WERI-Rb-1 (cell line): ENCODE data around the gene ADGRV1.

Experiments used
- DNase-seq: peaks from one replicate; pipeline ENCODE4 v3.0.0-alpha.2; 2020
- H3K27ac ChIP-seq: fragments of 250-450 bp; sonication (Bioruptor Pico); 2 replicates; pipeline ENCODE4 v1.5.1; 2020; ENCODE audit warnings: mild to moderate bottlenecking, moderate library complexity
- H3K27me3 ChIP-seq: fragments of 250-450 bp; sonication (Bioruptor Pico); 2 replicates; pipeline ENCODE4 v1.5.1; 2021; ENCODE audit warnings: mild to moderate bottlenecking, low read depth, moderate library complexity; ENCODE audit not compliant: insufficient read depth, severe bottlenecking
- H3K36me3 ChIP-seq: fragments of 250-450 bp; sonication (Bioruptor Pico); 2 replicates; pipeline ENCODE4 v1.5.1; 2020; ENCODE audit warnings: mild to moderate bottlenecking, moderate library complexity
- H3K4me3 ChIP-seq: 2 replicates; pipeline ENCODE4 v1.5.1; 2011; ENCODE audit warnings: low read depth, mild to moderate bottlenecking, control low read depth, low read length
- H3K9me3 ChIP-seq: fragments of 250-450 bp; sonication (Bioruptor Pico); 2 replicates; pipeline ENCODE4 v1.5.1; 2021; ENCODE audit warnings: mild to moderate bottlenecking, moderate library complexity; ENCODE audit not compliant: severe bottlenecking
- CTCF ChIP-seq: IDR thresholded peaks from 2 replicates; pipeline ENCODE4 v1.5.1; 2011; ENCODE audit warnings: low read depth, mild to moderate bottlenecking, control low read depth, inconsistent platforms, low read length

The ADGRV1 gene

GRCh38 chr5:90947667-90948066 is 389.1 kb downstream of the ADGRV1 start:
- TF ChIP-seq CTCF, result no peak
- no peak for DNase-seq
- Histone ChIP-seq H3K9me3 (no peaks in the 10 kb centered on the region), H3K36me3 (0 out of 2 replicates have a peak, but pooled peaks cover 2% of the 10 kb centered on the region), H3K4me3 (no peak overlapping the region), H3K27me3 (no peaks in the 10 kb centered on the region), H3K27ac (no peak overlapping the region)

GRCh38 chr5:90948969-90949368 is 390.4 kb downstream of the ADGRV1 start:
- no peaks in the 10 kb centered on the region for H3K27me3 ChIP-seq
- H3K9me3 ChIP-seq, result no peaks in the 10 kb centered on the region
- no peak for TF ChIP-seq CTCF
- H3K36me3 ChIP-seq, result no peaks in the 10 kb centered on the region
- no peak overlapping the region for H3K4me3 ChIP-seq
- H3K27ac ChIP-seq, result no peak overlapping the region
- DNase-seq, result no peak

- H3K36me3 ChIP-seq, result no peaks in the 10 kb centered on the region
- TF ChIP-seq CTCF, result no peak
- H3K4me3 ChIP-seq, result no peak overlapping the region
- H3K9me3 ChIP-seq, result no peaks in the 10 kb centered on the region
- H3K27me3 ChIP-seq, result no peaks in the 10 kb centered on the region
- H3K27ac ChIP-seq, result no peak overlapping the region
- no peak for DNase-seq
Measured at GRCh38 chr5:90949469-90950358, 391.1 kb downstream of the ADGRV1 start.

- Histone ChIP-seq H3K36me3 (no peaks in the 10 kb centered on the region), H3K4me3 (no peak overlapping the region), H3K27me3 (no peaks in the 10 kb centered on the region), H3K27ac (no peak overlapping the region), H3K9me3 (no peaks in the 10 kb centered on the region)
- no peak for TF ChIP-seq CTCF
- no peak for DNase-seq
Measured at GRCh38 chr5:90955001-90955635, 396.5 kb downstream of the ADGRV1 start.

GRCh38 chr5:90956511-90957097 is 398.0 kb downstream of the ADGRV1 start:
- Histone ChIP-seq H3K9me3 (no peaks in the 10 kb centered on the region), H3K27ac (no peak overlapping the region), H3K4me3 (no peak overlapping the region), H3K36me3 (no peaks in the 10 kb centered on the region), H3K27me3 (no peaks in the 10 kb centered on the region)
- DNase-seq, result no peak
- no peak for TF ChIP-seq CTCF
